ENCODE measurements around the gene ZBTB16. TPM values are rescaled to one million over a fixed set of nuclear protein-coding genes. Genes with fewer than 3 reads are reported as not detected.

The ZBTB16 gene
- total and polyA plus RNA-seq, 7 donors: 9.9 to 197 (median 99.5) TPM

- no peak for DNase-seq
- Histone ChIP-seq H3K4me1 (peaks cover 0 to 19% (median 16%) of the 10 kb centered on the region in 4 donors), H3K36me3 (no peaks in the 10 kb centered on the region), H3K27me3 (no peaks in the 10 kb centered on the region), H3K4me3 (no peak overlapping the region), H3K9me3 (no peaks in the 10 kb centered on the region), H3K27ac (no peak overlapping the region)
- intact Hi-C loops (cut with DNase I): no loop called here
- no peak for TF ChIP-seq POLR2AphosphoS5 (IDR thresholded peaks at IDR 0.05)
- no peak for TF ChIP-seq EP300 (IDR thresholded peaks at IDR 0.05)
- 82 to 84% methylated on average over 11 of the region's 11 CpGs for WGBS, 2 donors
Measured at GRCh38 chr11:114277637-114278341, 218.3 kb downstream of the ZBTB16 start.

GRCh38 chr11:114278342-114279065, 219.0 kb downstream of the ZBTB16 start:
- H3K36me3 ChIP-seq: no peaks in the 10 kb centered on the region
- H3K9me3 ChIP-seq: no peaks in the 10 kb centered on the region
- no peak overlapping the region for H3K27ac ChIP-seq
- DNase-seq: no peak
- WGBS, 2 donors: 81 to 83% methylated on average over 4 of the region's 4 CpGs
- no peaks in the 10 kb centered on the region for H3K27me3 ChIP-seq
- intact Hi-C loops (cut with DNase I): no loop called here
- H3K4me1 ChIP-seq: peaks cover 0 to 19% (median 16%) of the 10 kb centered on the region in 4 donors
- no peak overlapping the region for H3K4me3 ChIP-seq
- TF ChIP-seq EP300 (IDR thresholded peaks at IDR 0.05) (no peak), POLR2A (IDR thresholded peaks at IDR 0.05) (no peak), CTCF (IDR thresholded peaks at IDR 0.05) (no peak), POLR2AphosphoS5 (IDR thresholded peaks at IDR 0.05) (no peak)

GRCh38 chr11:114279792-114280546, 220.5 kb downstream of the ZBTB16 start:
- DNase-seq: no peak
- no peaks in the 10 kb centered on the region for H3K36me3 ChIP-seq
- H3K27ac ChIP-seq: peak overlapping the region in 2 of 4 donors; percentile 36 to 47
- intact Hi-C loops (cut with DNase I): loop anchor here (5.0 kb wide), 2 partner anchors 67 to 117 kb away; no protein-coding TSS in a partner anchor
- TF ChIP-seq POLR2AphosphoS5 (IDR thresholded peaks at IDR 0.05) (peak in 1 of 4 donors; percentile 15), CTCF (IDR thresholded peaks at IDR 0.05) (no peak)
- 83 to 88% methylated on average over 9 of the region's 9 CpGs for WGBS, 2 donors
- H3K9me3 ChIP-seq: no peaks in the 10 kb centered on the region
- peaks cover 0 to 19% (median 18%) of the 10 kb centered on the region in 4 donors for H3K4me1 ChIP-seq
- no peak overlapping the region for H3K4me3 ChIP-seq
- H3K27me3 ChIP-seq: no peaks in the 10 kb centered on the region

- intact Hi-C loops (cut with DNase I): loop anchor here (5.0 kb wide), 2 partner anchors 67 to 117 kb away; no protein-coding TSS in a partner anchor
- no peaks in the 10 kb centered on the region for H3K36me3 ChIP-seq
- DNase-seq: peak; percentile 82
- H3K27me3 ChIP-seq: no peaks in the 10 kb centered on the region
- 34 to 35% methylated on average over 6 of the region's 6 CpGs for WGBS, 2 donors
- no peak overlapping the region for H3K4me3 ChIP-seq
- peaks cover 0 to 22% (median 20%) of the 10 kb centered on the region in 4 donors for H3K4me1 ChIP-seq
- H3K9me3 ChIP-seq: no peaks in the 10 kb centered on the region
- TF ChIP-seq POLR2AphosphoS5 (IDR thresholded peaks at IDR 0.05): peak in 1 of 4 donors; percentile 8
- TF ChIP-seq EP300 (IDR thresholded peaks at IDR 0.05): no peak
- TF ChIP-seq POLR2A (IDR thresholded peaks at IDR 0.05): no peak
- peak; percentile 31 to 57 (median 48) for TF ChIP-seq CTCF (IDR thresholded peaks at IDR 0.05)
- peak overlapping the region in 3 of 4 donors; percentile 28 to 47 (median 36) for H3K27ac ChIP-seq
Measured at GRCh38 chr11:114280696-114281095, 221.2 kb downstream of the ZBTB16 start.

All from sigmoid colon (tissue), 7 donors.